Measurements from ENCODE around the gene PCDHA12. TPM values are rescaled to one million over a fixed set of nuclear protein-coding genes. Genes with fewer than 3 reads are reported as not detected.
"Not testable (repeated sequence)": the region's sequence is repeated elsewhere in the genome, so short reads cannot be mapped to it uniquely, and the experiment has no call there.

PCDHA12 gene
- total RNA-seq, 1 donor from 2014 or later, result not detected

DNA sequence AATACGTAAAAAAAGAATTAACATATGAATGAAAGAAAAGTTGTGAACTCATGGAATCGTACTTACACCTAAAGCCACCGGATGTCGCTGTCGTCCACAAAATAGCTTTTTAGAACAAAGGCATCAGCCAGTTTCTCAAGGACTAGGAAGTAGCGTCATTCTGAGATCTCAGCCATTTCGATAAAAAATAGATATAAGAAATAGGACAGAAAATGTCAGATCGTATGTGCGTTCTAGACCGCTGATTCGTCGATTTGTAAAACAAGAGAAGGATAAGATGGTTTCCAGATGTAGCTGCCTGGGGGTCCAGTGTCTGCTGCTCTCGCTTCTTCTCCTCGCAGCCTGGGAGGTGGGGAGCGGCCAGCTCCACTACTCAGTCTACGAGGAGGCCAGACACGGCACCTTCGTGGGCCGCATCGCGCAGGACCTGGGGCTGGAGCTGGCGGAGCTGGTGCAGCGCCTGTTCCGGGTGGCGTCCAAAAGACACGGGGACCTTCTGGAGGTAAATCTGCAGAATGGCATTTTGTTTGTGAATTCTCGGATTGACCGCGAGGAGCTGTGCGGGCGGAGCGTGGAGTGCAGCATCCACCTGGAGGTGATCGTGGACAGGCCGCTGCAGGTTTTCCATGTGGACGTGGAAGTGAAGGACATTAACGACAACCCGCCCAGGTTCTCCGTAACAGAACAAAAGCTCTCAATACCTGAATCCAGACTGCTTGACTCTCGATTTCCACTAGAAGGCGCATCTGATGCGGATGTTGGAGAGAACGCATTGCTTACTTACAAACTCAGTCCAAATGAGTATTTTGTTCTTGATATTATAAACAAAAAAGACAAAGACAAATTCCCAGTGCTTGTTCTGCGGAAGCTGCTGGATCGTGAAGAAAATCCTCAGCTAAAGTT is 19.1 kb upstream of the PCDHA12 start, which contains the start of gene PCDHA10:
TSS of gene PCDHA10 (plus strand) at position 126 of the 903 bp plus-strand sequence. CDS start at position 278, 152 bp downstream.
- no peak for ATAC-seq
- intact Hi-C loops (cut with micrococcal nuclease), result no loop called here
- no peak for DNase-seq

DNA sequence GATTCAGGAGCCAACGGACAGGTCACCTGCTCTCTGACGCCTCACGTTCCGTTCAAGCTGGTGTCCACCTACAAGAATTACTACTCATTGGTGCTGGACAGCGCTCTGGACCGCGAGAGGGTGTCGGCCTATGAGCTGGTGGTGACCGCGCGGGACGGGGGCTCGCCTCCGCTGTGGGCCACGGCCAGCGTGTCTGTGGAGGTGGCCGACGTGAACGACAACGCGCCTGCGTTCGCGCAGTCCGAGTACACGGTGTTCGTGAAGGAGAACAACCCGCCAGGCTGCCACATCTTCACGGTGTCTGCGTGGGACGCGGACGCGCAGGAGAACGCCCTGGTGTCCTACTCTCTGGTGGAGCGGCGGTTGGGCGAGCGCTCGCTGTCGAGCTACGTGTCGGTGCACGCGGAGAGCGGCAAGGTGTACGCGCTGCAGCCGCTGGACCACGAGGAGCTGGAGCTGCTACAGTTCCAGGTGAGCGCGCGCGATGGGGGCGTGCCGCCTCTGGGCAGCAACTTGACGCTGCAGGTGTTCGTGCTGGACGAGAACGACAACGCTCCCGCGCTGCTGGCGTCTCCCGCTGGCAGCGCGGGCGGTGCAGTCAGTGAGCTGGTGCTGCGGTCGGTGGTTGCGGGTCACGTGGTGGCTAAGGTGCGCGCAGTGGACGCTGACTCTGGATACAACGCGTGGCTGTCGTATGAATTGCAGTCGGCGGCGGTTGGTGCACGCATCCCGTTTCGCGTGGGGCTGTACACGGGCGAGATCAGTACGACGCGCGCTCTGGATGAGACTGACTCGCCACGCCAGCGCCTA is 17.7 kb upstream of the PCDHA12 start:
- intact Hi-C loops (cut with micrococcal nuclease), result no loop called here
- DNase-seq (no peak), ATAC-seq (no peak)

DNA sequence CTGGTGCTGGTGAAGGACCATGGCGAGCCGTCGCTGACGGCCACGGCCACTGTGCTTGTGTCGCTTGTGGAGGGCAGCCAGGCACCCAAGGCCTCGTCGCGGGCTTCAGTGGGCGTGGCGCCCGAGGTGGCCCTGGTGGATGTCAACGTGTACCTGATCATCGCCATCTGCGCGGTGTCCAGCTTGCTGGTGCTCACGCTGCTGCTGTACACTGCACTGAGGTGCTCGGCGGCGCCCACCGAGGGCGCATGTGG is 17.2 kb upstream of the PCDHA12 start:
- DNase-seq (no peak), ATAC-seq (no peak)
- intact Hi-C loops (cut with micrococcal nuclease), result no loop called here

DNA sequence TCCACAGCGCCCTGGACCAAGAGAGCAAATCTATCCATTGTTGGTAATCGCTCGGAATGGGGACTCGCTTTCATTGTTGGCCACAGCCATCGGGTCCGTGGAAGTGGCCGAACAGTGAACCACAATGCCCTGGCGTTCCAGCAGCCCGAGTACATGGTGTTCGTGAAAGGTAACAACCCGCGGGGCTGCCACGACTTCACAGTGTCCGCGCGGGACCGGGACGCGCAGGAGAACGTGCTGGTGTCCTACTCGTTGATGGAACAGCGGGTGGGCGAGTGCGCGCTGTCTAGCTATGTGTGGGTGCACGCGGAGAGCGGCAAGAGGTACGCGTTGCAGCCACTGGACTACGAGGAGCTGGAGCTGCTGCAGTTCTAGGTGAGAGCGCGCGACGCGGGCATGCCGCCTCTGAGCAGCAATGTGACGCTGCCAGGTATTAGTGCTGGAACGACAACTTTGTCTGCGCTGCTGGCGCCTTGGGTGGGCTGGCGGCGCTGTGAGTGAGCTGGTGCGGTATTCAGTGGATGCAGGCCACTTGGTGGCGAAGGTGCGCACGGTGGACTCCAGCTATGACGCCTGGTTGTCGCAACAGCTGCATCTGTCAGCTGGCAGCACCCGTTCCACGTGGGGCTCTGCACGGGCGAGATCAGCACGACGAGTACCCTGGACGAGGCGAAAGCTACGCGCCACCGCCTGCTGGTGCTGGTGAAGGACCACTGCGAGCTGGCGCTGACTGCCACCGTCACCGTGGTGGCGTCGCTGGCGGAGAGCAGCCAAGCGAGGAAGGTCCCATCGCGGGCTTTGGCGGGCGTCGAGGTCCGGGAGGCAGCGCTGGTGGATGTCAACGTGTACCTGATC is 12.4 kb upstream of the PCDHA12 start:
- ATAC-seq, result no peak
- intact Hi-C loops (cut with micrococcal nuclease), result no loop called here
- DNase-seq, result no peak

DNA sequence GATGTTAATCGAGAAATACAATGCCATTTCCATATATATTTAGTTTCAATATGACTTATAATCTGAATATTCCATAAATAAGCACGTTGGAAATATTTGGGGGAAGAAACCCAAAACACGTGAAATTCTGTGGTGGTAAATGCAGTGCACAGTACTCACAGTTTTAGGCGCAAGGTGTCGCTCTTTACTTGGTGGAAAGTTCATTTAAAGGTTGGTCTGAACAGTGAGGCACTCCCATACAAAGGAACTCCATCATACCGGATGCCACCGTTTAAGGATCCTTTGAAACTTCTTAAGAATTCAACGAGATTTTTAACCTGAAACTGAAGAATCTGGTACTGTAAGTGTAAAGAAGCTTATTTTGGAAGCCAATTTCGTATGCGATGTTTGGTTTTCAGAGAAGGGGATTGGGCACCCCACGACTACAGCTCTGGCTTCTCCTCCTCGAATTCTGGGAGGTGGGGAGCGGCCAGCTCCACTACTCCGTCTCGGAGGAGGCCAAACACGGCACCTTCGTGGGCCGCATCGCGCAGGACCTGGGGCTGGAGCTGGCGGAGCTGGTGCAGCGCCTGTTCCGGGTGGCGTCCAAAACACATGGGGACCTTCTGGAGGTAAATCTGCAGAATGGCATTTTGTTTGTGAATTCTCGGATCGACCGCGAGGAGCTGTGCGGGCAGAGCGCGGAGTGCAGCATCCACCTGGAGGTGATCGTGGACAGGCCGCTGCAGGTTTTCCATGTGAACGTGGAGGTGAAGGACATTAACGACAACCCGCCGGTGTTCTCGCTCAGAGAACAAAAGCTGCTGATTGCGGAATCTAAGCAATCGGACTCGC is 6.2 kb upstream of the PCDHA12 start, which contains the start of gene PCDHA11:
TSS of gene PCDHA11 (plus strand) at position 237 of the 834 bp plus-strand sequence. CDS start at position 384, 147 bp downstream.
- ATAC-seq (no peak), DNase-seq (no peak)
- intact Hi-C loops (cut with micrococcal nuclease), result no loop called here

DNA sequence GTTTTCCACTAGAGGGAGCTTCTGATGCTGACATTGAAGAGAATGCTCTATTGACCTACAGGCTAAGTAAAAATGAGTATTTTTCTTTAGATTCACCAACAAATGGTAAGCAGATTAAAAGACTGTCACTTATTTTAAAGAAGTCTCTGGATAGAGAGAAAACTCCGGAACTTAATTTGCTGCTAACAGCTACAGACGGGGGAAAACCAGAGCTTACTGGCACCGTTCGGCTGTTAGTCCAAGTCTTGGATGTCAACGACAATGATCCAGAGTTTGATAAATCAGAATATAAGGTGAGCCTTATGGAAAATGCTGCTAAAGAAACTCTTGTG is 5.6 kb upstream of the PCDHA12 start:
- ATAC-seq (no peak), DNase-seq (no peak)
- intact Hi-C loops (cut with micrococcal nuclease), result no loop called here

DNA sequence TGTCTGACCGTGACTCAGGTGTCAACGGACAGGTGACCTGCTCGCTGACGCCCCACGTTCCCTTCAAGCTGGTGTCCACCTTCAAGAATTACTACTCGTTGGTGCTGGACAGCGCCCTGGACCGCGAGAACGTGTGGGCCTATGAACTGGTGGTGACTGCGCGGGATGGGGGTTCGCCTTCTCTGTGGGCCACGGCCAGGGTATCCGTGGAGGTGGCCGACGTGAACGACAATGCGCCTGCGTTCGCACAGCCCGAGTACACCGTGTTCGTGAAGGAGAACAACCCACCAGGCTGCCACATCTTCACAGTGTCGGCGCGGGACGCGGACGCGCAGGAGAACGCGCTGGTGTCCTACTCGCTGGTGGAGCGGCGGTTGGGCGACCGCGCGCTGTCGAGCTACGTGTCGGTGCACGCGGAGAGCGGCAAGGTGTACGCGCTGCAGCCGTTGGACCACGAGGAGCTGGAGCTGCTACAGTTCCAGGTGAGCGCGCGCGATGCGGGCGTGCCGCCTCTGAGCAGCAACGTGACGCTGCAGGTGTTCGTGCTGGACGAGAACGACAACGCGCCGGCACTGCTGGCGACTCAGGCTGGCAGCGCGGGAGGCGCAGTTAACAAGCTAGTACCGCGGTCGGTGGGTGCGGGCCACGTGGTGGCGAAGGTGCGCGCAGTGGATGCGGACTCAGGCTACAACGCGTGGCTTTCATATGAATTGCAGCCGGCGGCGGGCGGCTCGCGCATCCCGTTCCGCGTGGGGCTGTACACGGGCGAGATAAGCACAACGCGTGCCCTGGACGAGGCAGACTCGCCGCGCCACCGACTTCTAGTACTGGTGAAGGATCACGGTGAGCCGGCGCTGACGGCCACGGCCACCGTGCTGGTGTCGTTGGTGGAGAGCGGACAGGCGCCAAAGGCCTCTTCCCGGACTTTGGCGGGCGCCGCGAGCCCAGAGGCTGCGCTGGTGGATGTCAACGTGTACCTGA is 4.6 kb upstream of the PCDHA12 start:
- DNase-seq, result no peak

DNA sequence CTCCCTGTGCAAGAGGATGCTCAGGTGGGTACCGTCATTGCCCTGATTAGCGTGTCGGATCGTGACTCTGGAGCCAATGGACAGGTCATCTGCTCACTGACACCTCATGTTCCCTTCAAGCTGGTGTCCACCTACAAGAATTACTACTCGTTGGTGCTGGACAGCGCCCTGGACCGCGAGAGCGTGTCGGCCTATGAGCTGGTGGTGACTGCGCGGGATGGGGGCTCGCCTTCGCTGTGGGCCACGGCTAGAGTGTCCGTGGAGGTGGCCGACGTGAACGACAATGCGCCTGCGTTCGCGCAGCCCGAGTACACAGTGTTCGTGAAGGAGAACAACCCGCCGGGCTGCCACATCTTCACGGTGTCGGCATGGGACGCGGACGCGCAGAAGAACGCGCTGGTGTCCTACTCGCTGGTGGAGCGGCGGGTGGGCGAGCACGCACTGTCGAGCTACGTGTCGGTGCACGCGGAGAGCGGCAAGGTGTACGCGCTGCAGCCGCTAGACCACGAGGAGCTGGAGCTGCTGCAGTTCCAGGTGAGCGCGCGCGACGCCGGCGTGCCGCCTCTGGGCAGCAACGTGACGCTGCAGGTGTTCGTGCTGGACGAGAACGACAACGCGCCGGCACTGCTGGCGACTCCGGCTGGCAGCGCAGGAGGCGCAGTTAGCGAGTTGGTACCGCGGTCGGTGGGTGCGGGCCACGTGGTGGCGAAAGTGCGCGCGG is 1.6 kb downstream of the PCDHA12 start:
- intact Hi-C loops (cut with micrococcal nuclease); ATAC-seq; DNase-seq: not testable (repeated sequence)

More for the DNA sequence above, 4.6 kb upstream of the PCDHA12 start:
- ATAC-seq, result no peak
- intact Hi-C loops (cut with micrococcal nuclease), result no loop called here

DNA sequence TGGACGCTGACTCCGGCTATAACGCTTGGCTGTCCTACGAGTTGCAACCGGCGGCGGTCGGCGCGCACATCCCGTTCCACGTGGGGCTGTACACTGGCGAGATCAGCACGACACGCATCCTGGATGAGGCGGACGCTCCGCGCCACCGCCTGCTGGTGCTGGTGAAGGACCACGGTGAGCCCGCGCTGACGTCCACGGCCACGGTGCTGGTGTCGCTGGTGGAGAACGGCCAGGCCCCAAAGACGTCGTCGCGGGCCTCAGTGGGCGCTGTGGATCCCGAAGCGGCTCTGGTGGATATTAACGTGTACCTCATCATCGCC is 2.1 kb downstream of the PCDHA12 start:
- DNase-seq (no peak), ATAC-seq (no peak)
- intact Hi-C loops (cut with micrococcal nuclease), result no loop called here

DNA sequence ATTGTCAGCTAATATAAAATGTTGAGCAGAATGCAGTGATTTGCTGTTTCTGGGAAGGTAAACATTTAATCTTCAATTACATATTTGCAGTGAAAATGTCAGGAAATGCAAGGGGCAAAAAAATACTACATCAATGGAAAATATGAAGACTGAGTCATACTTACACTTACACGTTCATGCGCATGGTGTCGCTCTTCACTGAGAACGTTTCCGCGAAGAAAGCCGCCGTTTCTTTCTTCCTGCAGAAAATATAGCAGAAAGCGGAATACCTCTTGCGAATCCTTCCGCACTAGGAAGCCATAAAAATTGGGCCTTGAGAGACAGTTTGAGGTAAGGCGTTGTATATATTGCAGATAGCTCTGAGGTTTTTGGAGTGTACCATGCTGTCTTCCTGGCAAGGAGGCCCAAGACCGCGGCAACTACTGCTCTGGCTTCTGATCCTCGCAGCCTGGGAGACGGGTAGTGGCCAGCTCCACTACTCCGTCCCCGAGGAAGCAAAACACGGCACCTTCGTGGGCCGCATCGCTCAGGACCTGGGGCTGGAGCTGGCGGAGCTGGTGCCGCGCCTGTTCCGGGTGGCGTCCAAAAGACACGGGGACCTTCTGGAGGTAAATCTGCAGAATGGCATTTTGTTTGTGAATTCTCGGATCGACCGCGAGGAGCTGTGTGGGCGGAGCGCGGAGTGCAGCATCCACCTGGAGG is 6.9 kb downstream of the PCDHA12 start, which contains the start of gene PCDHA13:
TSS of gene PCDHA13 (plus strand) at position 236 of the 702 bp plus-strand sequence. CDS start at position 381, 145 bp downstream.
- intact Hi-C loops (cut with micrococcal nuclease), result no loop called here
- DNase-seq, result no peak

DNA sequence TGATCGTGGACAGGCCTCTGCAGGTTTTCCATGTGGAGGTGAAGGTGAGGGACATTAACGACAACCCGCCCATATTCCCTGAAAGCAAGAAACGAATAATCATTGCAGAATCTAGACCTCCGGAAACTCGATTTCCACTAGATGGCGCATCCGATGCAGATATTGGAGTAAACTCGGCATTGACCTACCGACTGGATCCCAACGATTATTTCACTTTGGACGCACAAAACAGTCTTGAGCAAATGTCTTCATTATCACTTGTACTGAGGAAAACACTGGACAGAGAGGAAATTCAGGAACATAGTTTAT is 7.4 kb downstream of the PCDHA12 start:
- intact Hi-C loops (cut with micrococcal nuclease), result no loop called here
- ATAC-seq, result no peak
- no peak for DNase-seq

More for the DNA sequence above, 6.9 kb downstream of the PCDHA12 start, which contains the start of gene PCDHA13:
- ATAC-seq, result no peak

DNA sequence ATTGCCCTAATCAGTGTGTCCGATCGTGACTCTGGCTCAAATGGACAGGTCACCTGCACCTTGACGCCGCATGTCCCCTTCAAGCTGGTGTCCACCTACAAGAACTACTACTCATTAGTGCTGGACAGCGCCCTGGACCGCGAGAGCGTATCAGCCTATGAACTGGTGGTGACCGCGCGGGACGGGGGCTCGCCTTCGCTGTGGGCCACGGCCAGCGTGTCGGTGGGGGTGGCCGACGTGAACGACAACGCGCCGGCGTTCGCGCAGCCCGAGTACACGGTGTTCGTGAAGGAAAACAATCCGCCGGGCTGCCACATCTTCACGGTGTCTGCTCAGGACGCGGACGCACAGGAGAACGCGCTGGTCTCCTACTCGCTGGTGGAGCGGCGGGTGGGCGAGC is 8.3 kb downstream of the PCDHA12 start:
- DNase-seq, result no peak
- no peak for ATAC-seq
- intact Hi-C loops (cut with micrococcal nuclease), result no loop called here

DNA sequence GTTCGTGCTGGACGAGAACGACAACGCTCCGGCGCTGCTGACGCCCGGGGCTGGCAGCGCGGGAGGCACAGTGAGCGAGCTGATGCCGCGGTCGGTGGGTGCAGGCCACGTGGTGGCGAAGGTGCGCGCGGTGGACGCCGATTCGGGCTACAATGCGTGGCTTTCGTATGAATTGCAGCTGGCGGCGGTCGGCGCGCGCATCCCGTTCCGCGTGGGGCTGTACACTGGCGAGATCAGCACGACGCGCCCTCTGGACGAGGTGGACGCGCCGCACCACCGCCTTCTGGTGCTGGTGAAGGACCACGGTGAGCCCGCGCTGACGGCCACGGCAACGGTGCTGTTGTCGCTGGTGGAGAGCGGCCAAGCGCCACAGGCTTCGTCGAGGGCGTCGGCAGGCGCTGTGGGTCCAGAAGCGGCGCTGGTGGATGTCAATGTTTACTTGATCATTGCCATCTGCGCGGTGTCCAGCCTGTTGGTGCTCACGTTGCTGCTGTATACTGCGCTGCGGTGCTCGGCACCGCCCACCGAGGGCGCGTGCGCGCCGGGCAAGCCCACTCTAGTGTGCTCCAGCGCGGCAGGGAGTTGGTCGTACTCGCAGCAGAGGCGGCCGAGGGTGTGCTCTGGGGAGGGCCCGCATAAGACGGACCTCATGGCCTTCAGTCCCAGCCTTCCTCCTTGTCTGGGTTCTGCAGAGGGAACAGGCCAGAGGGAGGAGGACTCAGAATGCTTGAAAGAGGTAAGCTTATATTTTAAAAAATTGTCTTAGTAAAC is 9.0 kb downstream of the PCDHA12 start:
- DNase-seq (no peak), ATAC-seq (no peak)
- intact Hi-C loops (cut with micrococcal nuclease), result no loop called here

DNA sequence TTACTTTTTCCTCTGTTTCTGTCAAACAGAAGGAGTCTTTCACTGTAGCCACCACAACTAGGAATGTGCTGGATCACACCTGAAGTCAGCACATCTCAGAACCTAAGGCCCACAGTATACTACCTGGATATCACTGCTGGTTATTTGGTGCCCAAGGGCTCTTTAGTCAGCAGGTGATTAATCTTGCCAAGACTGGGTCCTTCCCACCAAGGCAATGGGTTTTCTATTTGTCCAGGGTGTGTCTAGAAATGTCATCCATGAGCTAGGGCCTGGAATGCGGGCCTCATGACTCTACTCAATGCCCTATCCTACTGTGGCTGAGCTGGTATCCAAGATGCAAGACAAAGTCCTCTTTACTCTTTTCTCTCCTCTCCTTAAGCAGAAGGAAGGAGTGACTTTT is 41.2 kb downstream of the PCDHA12 start:
- no peak for ATAC-seq
- intact Hi-C loops (cut with micrococcal nuclease), result no loop called here

DNA sequence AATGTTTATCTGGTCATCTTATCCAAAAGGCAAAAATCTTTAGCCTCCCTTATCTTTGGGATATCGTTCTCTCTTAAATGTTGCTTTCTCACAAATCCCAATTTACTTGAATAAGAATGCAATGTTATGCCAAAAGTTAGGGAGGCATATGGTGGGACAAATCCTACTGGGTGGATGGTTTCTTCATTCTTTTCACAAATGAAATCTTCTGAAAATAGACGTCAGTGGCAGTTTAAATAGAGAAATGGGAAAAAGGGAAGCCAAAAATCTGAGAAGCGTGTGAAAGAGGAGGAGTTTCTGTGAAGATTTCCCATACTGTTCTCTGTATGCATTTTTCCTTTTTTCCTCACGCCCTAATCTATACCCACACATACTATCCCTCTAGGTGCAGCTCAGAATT is 48.5 kb downstream of the PCDHA12 start:
- ATAC-seq, result no peak

More for the DNA sequence above, 41.2 kb downstream of the PCDHA12 start:
- DNase-seq, result no peak

More for the DNA sequence above, 48.5 kb downstream of the PCDHA12 start:
- intact Hi-C loops (cut with micrococcal nuclease), result no loop called here
- DNase-seq, result no peak
